Fibroblast of lung (primary cell): ENCODE results near the gene GRIN1. TPM values are rescaled to one million over a fixed set of nuclear protein-coding genes. Genes with fewer than 3 reads are reported as not detected.
A peak's percentile ranks its signal among the peaks of the same experiment; 100 is the strongest.

Experiments used
- DNase-seq, 2 donors: peaks; one replicate each; pipeline versions ENCODE4 v3.0.0 to v3.0.0-alpha.2; 2010; ENCODE audit warnings: low read depth in 2 of 2
- H2AFZ ChIP-seq: 2 replicates; pipeline ENCODE4 v1.5.1; 2012; ENCODE audit warnings: low read length, control low read depth, inconsistent platforms
- H3K27ac ChIP-seq: 2 replicates; pipeline ENCODE4 v1.5.1; 2011; ENCODE audit warnings: low read length, control low read depth; ENCODE audit not compliant: insufficient read depth
- H3K27me3 ChIP-seq: 2 replicates; pipeline ENCODE4 v1.5.1; 2011; ENCODE audit warnings: mild to moderate bottlenecking, low read length; ENCODE audit not compliant: control insufficient read depth, insufficient read depth
- H3K36me3 ChIP-seq: 2 replicates; pipeline ENCODE4 v1.5.1; 2011; ENCODE audit warnings: low read length; ENCODE audit not compliant: control insufficient read depth, insufficient read depth
- H3K4me1 ChIP-seq: 2 replicates; pipeline ENCODE4 v1.5.1; 2011; ENCODE audit warnings: low read length; ENCODE audit not compliant: control insufficient read depth, insufficient read depth; ENCODE audit errors: extremely low read depth
- H3K4me2 ChIP-seq: 2 replicates; pipeline ENCODE4 v1.5.1; 2011; ENCODE audit warnings: low read length, control low read depth; ENCODE audit not compliant: insufficient read depth; ENCODE audit errors: extremely low read depth
- H3K4me3 ChIP-seq, 4 experiments: fragments of 200-600 bp in 1 of 4; sonication (generic) in 1 of 4; replicated peaks in 1 of 4; 2 replicates each; pipeline ENCODE4 v1.5.1; 2011 to 2016; ENCODE audit warnings: low read length in 4 of 4, low read depth in 3 of 4, mild to moderate bottlenecking in 3 of 4, control low read depth in 2 of 4, inconsistent platforms in 1 of 4, mixed read lengths in 1 of 4; ENCODE audit not compliant: insufficient read depth in 1 of 4; ENCODE audit errors: control extremely low read depth in 1 of 4
- H3K79me2 ChIP-seq: 2 replicates; pipeline ENCODE4 v1.5.1; 2012; ENCODE audit warnings: mild to moderate bottlenecking, low read length, inconsistent platforms; ENCODE audit not compliant: control insufficient read depth, insufficient read depth
- H3K9ac ChIP-seq: 2 replicates; pipeline ENCODE4 v1.5.1; 2011; ENCODE audit warnings: mild to moderate bottlenecking, low read length, control low read depth; ENCODE audit not compliant: insufficient read depth
- H3K9me3 ChIP-seq: 2 replicates; pipeline ENCODE4 v1.5.1; 2012; ENCODE audit warnings: low read depth, low read length; ENCODE audit not compliant: control insufficient read depth, insufficient read depth
- H4K20me1 ChIP-seq: 2 replicates; pipeline ENCODE4 v1.5.1; 2011; ENCODE audit warnings: low read length; ENCODE audit not compliant: control insufficient read depth, insufficient read depth; ENCODE audit errors: extremely low read depth
- CTCF ChIP-seq, 2 donors: IDR thresholded peaks in 1 of 2; conservative IDR thresholded peaks in 1 of 2; 1 replicate in 1 of 2; 2 replicates in 1 of 2; pipeline ENCODE4 v1.5.1; 2011 to 2012; ENCODE audit warnings: low read length in 2 of 2, control low read depth in 1 of 2, inconsistent platforms in 1 of 2, low read depth in 1 of 2, mild to moderate bottlenecking in 1 of 2
- EZH2 ChIP-seq: IDR thresholded peaks from 2 replicates; pipeline ENCODE4 v1.5.1; 2012; ENCODE audit warnings: low read length, control low read depth, mild to moderate bottlenecking; ENCODE audit errors: missing control alignments
- polyA plus RNA-seq, 2 donors: library from polyadenylated mRNA; depleted of rRNA in 1 of 2; stranded (reverse) in 1 of 2; unstranded in 1 of 2; fragments of >200 nt; gene quantifications; 2 replicates each; pipeline ENCODE4 v1.2.1, GENCODE V29; 2011 to 2012; ENCODE audit warnings: missing spikeins in 1 of 2
- total RNA-seq: library from RNA; depleted of rRNA; stranded (reverse); fragments of >200 nt; gene quantifications from 2 replicates; pipeline ENCODE4 v1.2.1, GENCODE V29; 2014

GRIN1 gene
- total and polyA plus RNA-seq, 2 donors (not counting 1 experiment from before 2014, with no cell fraction given) = under 0.01 to 0.08 TPM

- peaks cover 31% of the 10 kb centered on the region for H3K36me3 ChIP-seq
- H3K9me3 ChIP-seq = no peaks in the 10 kb centered on the region
- H3K4me2 ChIP-seq = peak overlapping the region; percentile 81
- peak overlapping the region; percentile 55 for H2AFZ ChIP-seq
- DNase-seq = no peak
- H3K4me1 ChIP-seq = peaks cover 19% of the 10 kb centered on the region
- H3K27ac ChIP-seq = peak overlapping the region; percentile 92
- no peaks in the 10 kb centered on the region for H3K27me3 ChIP-seq
- peak overlapping the region; percentile 93 for H3K9ac ChIP-seq
- TF ChIP-seq EZH2 (no peak), CTCF (conservative IDR thresholded peaks at IDR 0.05 in 1 of 2, IDR thresholded peaks at IDR 0.05 in 1 of 2; ENCODE audit: low read depth in 1 of 2, low read length in 2 of 2) (no peak)
- peaks cover 36% of the 10 kb centered on the region for H3K79me2 ChIP-seq
- H3K4me3 ChIP-seq = peak overlapping the region; percentile 77 to 97 (median 96)
- no peaks in the 10 kb centered on the region for H4K20me1 ChIP-seq
Observed at GRCh38 chr9:137188086-137188489, 49.1 kb downstream of the GRIN1 start.

- Histone ChIP-seq H3K36me3 (peaks cover 26% of the 10 kb centered on the region), H3K27me3 (no peaks in the 10 kb centered on the region), H4K20me1 (no peaks in the 10 kb centered on the region), H3K79me2 (peaks cover 36% of the 10 kb centered on the region), H3K4me1 (peaks cover 19% of the 10 kb centered on the region), H3K9me3 (no peaks in the 10 kb centered on the region), H2AFZ (peak within 1 kb of the TSS; percentile 55), H3K4me3 (peak within 1 kb of the TSS; percentile 77 to 97 (median 96)), H3K9ac (peak within 1 kb of the TSS; percentile 93), H3K27ac (peak within 1 kb of the TSS; percentile 92), H3K4me2 (peak within 1 kb of the TSS; percentile 92)
- TF ChIP-seq EZH2 (no peak), CTCF (conservative IDR thresholded peaks at IDR 0.05 in 1 of 2, IDR thresholded peaks at IDR 0.05 in 1 of 2; ENCODE audit: low read depth in 1 of 2, low read length in 2 of 2) (peak; percentile 49 to 50)
- peak; percentile 87 to 95 for DNase-seq
Observed at GRCh38 chr9:137188490-137189296, 49.7 kb downstream of the GRIN1 start, which contains the start of the genes ANAPC2 and SSNA1. Gene ANAPC2, minus strand, starts transcription at chr9:137188560. Its CDS starts 28 bp downstream, at chr9:137188532. Gene SSNA1, plus strand, starts transcription at chr9:137188676. Its CDS starts 51 bp downstream, at chr9:137188727.
